ENCODE measurements around the gene RNU2-1. TPM values are rescaled to one million over a fixed set of nuclear protein-coding genes. Genes with fewer than 3 reads are reported as not detected.

Gene RNU2-1
- total and polyA plus RNA-seq, 2 experiments from 2014 or later, result 11.2 TPM; not detected in 1

DNA sequence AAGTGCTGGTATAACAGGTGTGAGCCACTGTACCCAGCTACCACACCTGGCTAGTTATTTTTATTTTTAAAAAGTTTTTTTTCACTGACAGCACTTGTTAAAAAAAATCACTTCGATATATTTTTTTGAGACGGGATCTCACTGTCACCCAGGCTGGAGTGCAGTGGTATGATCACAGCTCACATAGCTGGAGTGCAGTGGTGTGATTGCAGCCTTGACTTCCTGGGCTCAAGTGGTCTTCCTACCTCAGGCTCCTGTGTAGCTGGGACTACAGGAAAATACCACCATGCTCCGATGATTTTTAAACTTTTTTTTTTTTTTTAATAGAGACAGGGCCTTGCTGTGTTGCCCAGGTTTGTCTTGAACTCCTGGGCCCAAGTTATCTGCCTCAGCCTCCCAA is 49.9 kb downstream of the RNU2-1 start:
- Histone ChIP-seq H3K27me3 (ENCODE audit: insufficient read depth) (no peaks in the 10 kb centered on the region), H3K4me3 (no peak overlapping the region), H3K9me2 (ENCODE audit: insufficient read depth) (no peaks in the 10 kb centered on the region), H3K4me2 (no peak overlapping the region), H4K20me1 (replicated peaks; ENCODE audit: insufficient read depth) (no peaks in the 10 kb centered on the region), H3K36me3 (ENCODE audit: insufficient read depth) (peaks cover 11% of the 10 kb centered on the region; the same call in 1 of the 2 replicates), H3K4me1 (ENCODE audit: insufficient read depth) (no peaks in the 10 kb centered on the region), H3K27ac (ENCODE audit: low read depth) (no peak overlapping the region), H3F3A (replicated peaks; ENCODE audit: low read depth) (no peaks in the 10 kb centered on the region), H3K79me2 (replicated peaks; ENCODE audit: insufficient read depth) (no peaks in the 10 kb centered on the region), H2AFZ (no peak overlapping the region)
- H3K4me3 Mint-ChIP-seq, result no peak overlapping the region
- DNase-seq (ENCODE audit: low spot score), result no peak
- no peaks in the 10 kb centered on the region for H3K4me1 Mint-ChIP-seq
- TF ChIP-seq JUNB (IDR thresholded peaks at IDR 0.05; ENCODE audit: unreplicated experiment), result no peak
- TF ChIP-seq ZNF331 (CRISPR knock-in tag; IDR thresholded peaks at IDR 0.05; ENCODE audit: low read depth), result no peak
- TF ChIP-seq, protein P1, sequence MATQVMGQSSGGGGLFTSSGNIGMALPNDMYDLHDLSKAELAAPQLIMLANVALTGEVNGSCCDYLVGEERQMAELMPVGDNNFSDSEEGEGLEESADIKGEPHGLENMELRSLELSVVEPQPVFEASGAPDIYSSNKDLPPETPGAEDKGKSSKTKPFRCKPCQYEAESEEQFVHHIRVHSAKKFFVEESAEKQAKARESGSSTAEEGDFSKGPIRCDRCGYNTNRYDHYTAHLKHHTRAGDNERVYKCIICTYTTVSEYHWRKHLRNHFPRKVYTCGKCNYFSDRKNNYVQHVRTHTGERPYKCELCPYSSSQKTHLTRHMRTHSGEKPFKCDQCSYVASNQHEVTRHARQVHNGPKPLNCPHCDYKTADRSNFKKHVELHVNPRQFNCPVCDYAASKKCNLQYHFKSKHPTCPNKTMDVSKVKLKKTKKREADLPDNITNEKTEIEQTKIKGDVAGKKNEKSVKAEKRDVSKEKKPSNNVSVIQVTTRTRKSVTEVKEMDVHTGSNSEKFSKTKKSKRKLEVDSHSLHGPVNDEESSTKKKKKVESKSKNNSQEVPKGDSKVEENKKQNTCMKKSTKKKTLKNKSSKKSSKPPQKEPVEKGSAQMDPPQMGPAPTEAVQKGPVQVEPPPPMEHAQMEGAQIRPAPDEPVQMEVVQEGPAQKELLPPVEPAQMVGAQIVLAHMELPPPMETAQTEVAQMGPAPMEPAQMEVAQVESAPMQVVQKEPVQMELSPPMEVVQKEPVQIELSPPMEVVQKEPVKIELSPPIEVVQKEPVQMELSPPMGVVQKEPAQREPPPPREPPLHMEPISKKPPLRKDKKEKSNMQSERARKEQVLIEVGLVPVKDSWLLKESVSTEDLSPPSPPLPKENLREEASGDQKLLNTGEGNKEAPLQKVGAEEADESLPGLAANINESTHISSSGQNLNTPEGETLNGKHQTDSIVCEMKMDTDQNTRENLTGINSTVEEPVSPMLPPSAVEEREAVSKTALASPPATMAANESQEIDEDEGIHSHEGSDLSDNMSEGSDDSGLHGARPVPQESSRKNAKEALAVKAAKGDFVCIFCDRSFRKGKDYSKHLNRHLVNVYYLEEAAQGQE (IDR thresholded peaks at IDR 0.05; ENCODE audit: unreplicated experiment), result no peak
- no peak for TF ChIP-seq STAT1 (IDR thresholded peaks at IDR 0.05; ENCODE audit: unreplicated experiment)
- no peak for TF ChIP-seq EZH2 (IDR thresholded peaks at IDR 0.05; ENCODE audit: low read depth, unreplicated experiment)
- no peak for TF ChIP-seq NANOG (IDR thresholded peaks at IDR 0.05; ENCODE audit: borderline replicate concordance)
- no peak for TF ChIP-seq CREB1 (CRISPR knock-in tag; IDR thresholded peaks at IDR 0.05; ENCODE audit: low read depth)
- no peak for ATAC-seq
- peaks cover 18% of the 10 kb centered on the region for H3K36me3 Mint-ChIP-seq (ENCODE audit: low read depth)
- H3K27ac Mint-ChIP-seq, result no peak overlapping the region
- no peaks in the 10 kb centered on the region for H3K9me3 Mint-ChIP-seq
- peaks cover 5% of the 10 kb centered on the region for H3K27me3 Mint-ChIP-seq (ENCODE audit: insufficient read depth, low read depth, poor library complexity)

Small RNA genes within 50 kb of the gene (small RNA-seq; reads per million reads assigned to genes)
- gene RF00004 (ENCODE audit: low replicate concordance) (not detected), gene RNU2-1 (ENCODE audit: low replicate concordance) (not detected)

Other genes with a start within 250 kb of the RNU2-1 start
- gene RPL27, start 235.6 kb downstream of the RNU2-1 start, total RNA-seq (2014; rRNA removed; shearing (Covaris generic)), result 1,307 and 1,784 TPM in 2 replicates
- 2,722 and 2,793 TPM in 2 replicates for gene RPL27, start 235.6 kb downstream of the RNU2-1 start, polyA plus RNA-seq (2016; fragmentation: Nextera tagmentation; extraction: Ambion mirVana)
- gene IFI35, start 227.2 kb downstream of the RNU2-1 start, total RNA-seq (2014; rRNA removed; shearing (Covaris generic)), result 2.3 and 3.3 TPM in 2 replicates
- gene IFI35, start 227.2 kb downstream of the RNU2-1 start, polyA plus RNA-seq (2016; fragmentation: Nextera tagmentation; extraction: Ambion mirVana), result 1.5 and 1.8 TPM in 2 replicates
- gene VAT1, start 211.6 kb downstream of the RNU2-1 start, total RNA-seq (2014; rRNA removed; shearing (Covaris generic)), result 227 and 300 TPM in 2 replicates
- 233 and 267 TPM in 2 replicates for gene VAT1, start 211.6 kb downstream of the RNU2-1 start, polyA plus RNA-seq (2016; fragmentation: Nextera tagmentation; extraction: Ambion mirVana)
- 20.8 and 22.9 TPM in 2 replicates for gene RND2, start 208.7 kb downstream of the RNU2-1 start, total RNA-seq (2014; rRNA removed; shearing (Covaris generic))
- 18.5 and 20.4 TPM in 2 replicates for gene RND2, start 208.7 kb downstream of the RNU2-1 start, polyA plus RNA-seq (2016; fragmentation: Nextera tagmentation; extraction: Ambion mirVana)
- 31.9 and 45.9 TPM in 2 replicates for gene BRCA1, start 108.6 kb downstream of the RNU2-1 start, total RNA-seq (2014; rRNA removed; shearing (Covaris generic))
- gene BRCA1, start 108.6 kb downstream of the RNU2-1 start, polyA plus RNA-seq (2016; fragmentation: Nextera tagmentation; extraction: Ambion mirVana), result 37.8 and 43.2 TPM in 2 replicates
- 32.3 and 36.8 TPM in 2 replicates for gene NBR1, start 62.8 kb downstream of the RNU2-1 start, total RNA-seq (2014; rRNA removed; shearing (Covaris generic))
- gene NBR1, start 62.8 kb downstream of the RNU2-1 start, polyA plus RNA-seq (2016; fragmentation: Nextera tagmentation; extraction: Ambion mirVana), result 10.1 and 12.6 TPM in 2 replicates
- gene TMEM106A, start 22.1 kb downstream of the RNU2-1 start, total RNA-seq (2014; rRNA removed; shearing (Covaris generic)), result 0.78 and 1.5 TPM in 2 replicates
- 1.1 and 2.4 TPM in 2 replicates for gene TMEM106A, start 22.1 kb downstream of the RNU2-1 start, polyA plus RNA-seq (2016; fragmentation: Nextera tagmentation; extraction: Ambion mirVana)
- gene CCDC200, start 5.4 kb downstream of the RNU2-1 start, total RNA-seq (2014; rRNA removed; shearing (Covaris generic)), result not detected in 2 replicates
- gene CCDC200, start 5.4 kb downstream of the RNU2-1 start, polyA plus RNA-seq (2016; fragmentation: Nextera tagmentation; extraction: Ambion mirVana), result 0.31 TPM in 1 of 2 replicates, not detected in the other
- 7.2 and 8.7 TPM in 2 replicates for gene ARL4D, start 165.0 kb upstream of the RNU2-1 start, total RNA-seq (2014; rRNA removed; shearing (Covaris generic))
- gene ARL4D, start 165.0 kb upstream of the RNU2-1 start, polyA plus RNA-seq (2016; fragmentation: Nextera tagmentation; extraction: Ambion mirVana), result 9.5 and 11.5 TPM in 2 replicates
- 27.3 and 35.3 TPM in 2 replicates for gene DHX8, start 250.0 kb upstream of the RNU2-1 start, total RNA-seq (2014; rRNA removed; shearing (Covaris generic))
- 81.1 and 89.2 TPM in 2 replicates for gene DHX8, start 250.0 kb upstream of the RNU2-1 start, polyA plus RNA-seq (2016; fragmentation: Nextera tagmentation; extraction: Ambion mirVana)

Measured in GM23338 (cell line).